Liver (tissue), 9 donors: ENCODE data around the gene GMPR2. TPM values are rescaled to one million over a fixed set of nuclear protein-coding genes. Genes with fewer than 3 reads are reported as not detected.
"Not testable (repeated sequence)": the region's sequence is repeated elsewhere in the genome, so short reads cannot be mapped to it uniquely, and the experiment has no call there.

Experiments
- DNase-seq: peaks from one replicate; pipeline ENCODE4 v3.0.0-alpha.2; 2017; ENCODE audit warnings: low spot score
- H3K27ac ChIP-seq, 2 donors: one replicate each; pipeline ENCODE4 v1.7.0; 2013; ENCODE audit warnings: inconsistent platforms in 2 of 2, low read length in 2 of 2, control low read depth in 1 of 2, low read depth in 1 of 2, mild to moderate bottlenecking in 1 of 2
- H3K27me3 ChIP-seq, 4 donors: one replicate each; pipeline versions ENCODE4 v1.6.1 to v1.7.0; 2013; ENCODE audit warnings: low read length in 3 of 4, inconsistent platforms in 1 of 4, mild to moderate bottlenecking in 1 of 4, moderate library complexity in 1 of 4; ENCODE audit not compliant: control insufficient read depth in 4 of 4, insufficient read depth in 4 of 4
- H3K36me3 ChIP-seq, 4 donors: one replicate each; pipeline versions ENCODE4 v1.6.1 to v1.7.0; 2013; ENCODE audit warnings: low read length in 3 of 4, mild to moderate bottlenecking in 3 of 4, low read depth in 1 of 4, moderate library complexity in 1 of 4; ENCODE audit not compliant: control insufficient read depth in 4 of 4, insufficient read depth in 3 of 4
- H3K4me1 ChIP-seq, 4 donors: one replicate each; pipeline versions ENCODE4 v1.6.1 to v1.7.0; 2013; ENCODE audit warnings: low read length in 3 of 4, mild to moderate bottlenecking in 3 of 4, moderate library complexity in 1 of 4; ENCODE audit not compliant: control insufficient read depth in 4 of 4, insufficient read depth in 4 of 4
- H3K4me3 ChIP-seq, 3 donors: one replicate each; pipeline versions ENCODE4 v1.6.1 to v1.7.0; 2013; ENCODE audit warnings: low read length in 3 of 3, control low read depth in 1 of 3, low read depth in 1 of 3, mild to moderate bottlenecking in 1 of 3
- H3K9ac ChIP-seq, 2 donors: one replicate each; pipeline ENCODE4 v1.7.0; 2013; ENCODE audit warnings: low read length in 2 of 2, mild to moderate bottlenecking in 2 of 2, moderate library complexity in 2 of 2, control low read depth in 1 of 2, low read depth in 1 of 2
- H3K9me3 ChIP-seq, 4 donors: one replicate each; pipeline versions ENCODE4 v1.6.1 to v1.7.0; 2013; ENCODE audit warnings: low read length in 3 of 4; ENCODE audit not compliant: control insufficient read depth in 4 of 4
- EGR1 ChIP-seq, 2 donors: IDR thresholded peaks; 2 replicates each; pipeline ENCODE4 v1.6.1; 2016 to 2018; ENCODE audit warnings: antibody characterized with exemption in 2 of 2, low read depth in 2 of 2
- FOXA2 ChIP-seq: IDR thresholded peaks from 2 replicates; pipeline ENCODE4 v1.6.1; 2016; ENCODE audit warnings: antibody characterized with exemption
- GABPA ChIP-seq, 2 donors: IDR thresholded peaks in 1 of 2; conservative IDR thresholded peaks in 1 of 2; 2 replicates each; pipeline ENCODE4 v1.6.1; 2016; ENCODE audit warnings: antibody characterized with exemption in 2 of 2, mild to moderate bottlenecking in 1 of 2, moderate library complexity in 1 of 2
- HNF4A ChIP-seq, 2 donors: conservative IDR thresholded peaks; 2 replicates each; pipeline ENCODE4 v1.6.1; 2016; ENCODE audit warnings: antibody characterized with exemption in 2 of 2, mild to moderate bottlenecking in 2 of 2
- HNF4G ChIP-seq: IDR thresholded peaks from 2 replicates; pipeline ENCODE4 v1.6.1; 2016; ENCODE audit warnings: antibody characterized with exemption
- JUND ChIP-seq, 2 donors: IDR thresholded peaks; 2 replicates each; pipeline ENCODE4 v1.6.1; 2016; ENCODE audit warnings: antibody characterized with exemption in 2 of 2
- MAX ChIP-seq: IDR thresholded peaks from 2 replicates; pipeline ENCODE4 v1.6.1; 2016; ENCODE audit warnings: antibody characterized with exemption
- NR2F2 ChIP-seq: IDR thresholded peaks from 2 replicates; pipeline ENCODE4 v1.6.1; 2016; ENCODE audit warnings: antibody characterized with exemption
- RAD21 ChIP-seq, 2 donors: IDR thresholded peaks; 2 replicates each; pipeline ENCODE4 v1.6.1; 2016; ENCODE audit warnings: antibody characterized with exemption in 2 of 2, mild to moderate bottlenecking in 2 of 2
- RXRA ChIP-seq, 2 donors: IDR thresholded peaks; 2 replicates each; pipeline ENCODE4 v1.6.1; 2017 to 2018; ENCODE audit warnings: antibody characterized with exemption in 2 of 2, mild to moderate bottlenecking in 1 of 2
- SP1 ChIP-seq: IDR thresholded peaks from 2 replicates; pipeline ENCODE4 v1.6.1; 2018; ENCODE audit warnings: antibody characterized with exemption, mild to moderate bottlenecking
- TAF1 ChIP-seq: conservative IDR thresholded peaks from 2 replicates; pipeline ENCODE4 v1.6.1; 2016; ENCODE audit warnings: antibody characterized with exemption, mild to moderate bottlenecking
- YY1 ChIP-seq: IDR thresholded peaks from 2 replicates; pipeline ENCODE4 v1.6.1; 2016; ENCODE audit warnings: antibody characterized with exemption, mild to moderate bottlenecking
- ZBTB33 ChIP-seq: IDR thresholded peaks from 2 replicates; pipeline ENCODE4 v1.6.1; 2016; ENCODE audit warnings: antibody characterized with exemption
- WGBS: extraction: QIAGEN DNeasy Blood & Tissue Kit; methylation state at CpG from one replicate; pipeline ENCODE4 v1.1.7; 2013; 5-methylcytosine and 5-hydroxymethylcytosine counted together
- polyA plus RNA-seq, 2 donors: library from polyadenylated mRNA; stranded (reverse) in 1 of 2; unstranded in 1 of 2; fragments of 200-250 nt in 1 of 2; fragments of >200 nt in 1 of 2; fragmentation: Nextera tagmentation in 1 of 2; extraction: Ambion mirVana in 1 of 2; gene quantifications; one replicate each; pipeline versions ENCODE4 v1.2.1 to v1.2.3, GENCODE V29; 2013 to 2015
- total RNA-seq, 2 donors: library from RNA; depleted of rRNA; stranded (reverse); fragments of >200 nt; gene quantifications; one replicate each; pipeline ENCODE4 v1.2.3, GENCODE V29; 2014
- TF ChIP-seq, protein P1 (sequence below): IDR thresholded peaks from 2 replicates; pipeline ENCODE4 v1.6.1; 2016; ENCODE audit warnings: antibody characterized with exemption, mild to moderate bottlenecking
- TF ChIP-seq, protein P2 (sequence below): IDR thresholded peaks from 2 replicates; pipeline ENCODE4 v1.6.1; 2016; ENCODE audit warnings: antibody characterized with exemption
- TF ChIP-seq, protein P3 (sequence below): fragments of 150-350 bp; IDR thresholded peaks from 2 replicates; pipeline ENCODE4 v1.5.1; 2017; ENCODE audit warnings: improper control_type of control experiment, low read depth, low read length; ENCODE audit not compliant: missing input control
- donor health status: healthy.
- donor health status: healthy.
- donor health status: healthy.
- donor health status: healthy.
- donor health status: healthy.

Gene GMPR2
- total and polyA plus RNA-seq, 4 donors: 28.6 to 42.7 (median 32.4) TPM

DNA sequence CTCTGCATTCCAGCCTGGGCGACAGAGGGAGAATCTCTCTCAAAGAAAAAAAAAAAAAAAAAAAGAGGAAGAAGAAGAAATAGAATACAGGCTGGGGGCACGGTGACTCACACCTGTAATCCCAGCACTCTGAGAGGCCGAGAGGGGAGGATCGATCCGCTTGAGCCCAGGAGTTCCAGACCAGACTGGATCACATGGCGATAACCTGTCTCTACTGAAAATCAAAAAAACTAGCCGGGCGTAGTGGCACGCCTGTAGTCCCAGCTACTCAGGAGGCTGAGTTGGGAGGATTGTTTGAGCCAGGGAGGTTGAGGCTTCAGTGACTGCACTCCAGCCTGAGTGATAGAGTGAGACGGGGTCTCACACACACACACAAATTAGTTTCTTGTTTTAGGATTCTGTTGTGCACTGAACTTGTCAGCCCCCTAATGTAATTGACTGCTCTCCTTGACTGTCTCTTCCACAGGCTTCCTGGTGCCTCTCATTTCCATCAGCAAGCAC is 10.7 kb downstream of the GMPR2 start:
- H3K4me3 ChIP-seq: peak overlapping the region in 1 of 3 donors; percentile 60
- H3K27me3 ChIP-seq: no peaks in the 10 kb centered on the region
- H3K36me3 ChIP-seq: peaks cover 5 to 26% (median 23%) of the 10 kb centered on the region in 4 donors
- H3K9me3 ChIP-seq: no peaks in the 10 kb centered on the region
- H3K9ac ChIP-seq: peak overlapping the region; percentile 56 to 92
- WGBS: 55% methylated on average over 10 of the region's 10 CpGs
- peak; percentile 34 for DNase-seq
- H3K4me1 ChIP-seq: peaks cover 10 to 47% (median 27%) of the 10 kb centered on the region in 4 donors
- peak overlapping the region; percentile 99 to 100 for H3K27ac ChIP-seq
- TF ChIP-seq EGR1 (IDR thresholded peaks at IDR 0.05; ENCODE audit: low read depth in 2 of 2) (no peak), TAF1 (no peak), NR2F2 (no peak), HNF4A (conservative IDR thresholded peaks at IDR 0.05) (no peak), SP1 (no peak), FOXA2 (no peak), RAD21 (IDR thresholded peaks at IDR 0.05) (no peak), MAX (no peak), JUND (IDR thresholded peaks at IDR 0.05) (no peak), RXRA (IDR thresholded peaks at IDR 0.05) (no peak), YY1 (no peak), ZBTB33 (no peak), HNF4G (no peak), GABPA (IDR thresholded peaks at IDR 0.05 in 1 of 2, conservative IDR thresholded peaks at IDR 0.05 in 1 of 2) (no peak)
- TF ChIP-seq, protein P1, sequence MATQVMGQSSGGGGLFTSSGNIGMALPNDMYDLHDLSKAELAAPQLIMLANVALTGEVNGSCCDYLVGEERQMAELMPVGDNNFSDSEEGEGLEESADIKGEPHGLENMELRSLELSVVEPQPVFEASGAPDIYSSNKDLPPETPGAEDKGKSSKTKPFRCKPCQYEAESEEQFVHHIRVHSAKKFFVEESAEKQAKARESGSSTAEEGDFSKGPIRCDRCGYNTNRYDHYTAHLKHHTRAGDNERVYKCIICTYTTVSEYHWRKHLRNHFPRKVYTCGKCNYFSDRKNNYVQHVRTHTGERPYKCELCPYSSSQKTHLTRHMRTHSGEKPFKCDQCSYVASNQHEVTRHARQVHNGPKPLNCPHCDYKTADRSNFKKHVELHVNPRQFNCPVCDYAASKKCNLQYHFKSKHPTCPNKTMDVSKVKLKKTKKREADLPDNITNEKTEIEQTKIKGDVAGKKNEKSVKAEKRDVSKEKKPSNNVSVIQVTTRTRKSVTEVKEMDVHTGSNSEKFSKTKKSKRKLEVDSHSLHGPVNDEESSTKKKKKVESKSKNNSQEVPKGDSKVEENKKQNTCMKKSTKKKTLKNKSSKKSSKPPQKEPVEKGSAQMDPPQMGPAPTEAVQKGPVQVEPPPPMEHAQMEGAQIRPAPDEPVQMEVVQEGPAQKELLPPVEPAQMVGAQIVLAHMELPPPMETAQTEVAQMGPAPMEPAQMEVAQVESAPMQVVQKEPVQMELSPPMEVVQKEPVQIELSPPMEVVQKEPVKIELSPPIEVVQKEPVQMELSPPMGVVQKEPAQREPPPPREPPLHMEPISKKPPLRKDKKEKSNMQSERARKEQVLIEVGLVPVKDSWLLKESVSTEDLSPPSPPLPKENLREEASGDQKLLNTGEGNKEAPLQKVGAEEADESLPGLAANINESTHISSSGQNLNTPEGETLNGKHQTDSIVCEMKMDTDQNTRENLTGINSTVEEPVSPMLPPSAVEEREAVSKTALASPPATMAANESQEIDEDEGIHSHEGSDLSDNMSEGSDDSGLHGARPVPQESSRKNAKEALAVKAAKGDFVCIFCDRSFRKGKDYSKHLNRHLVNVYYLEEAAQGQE: no peak
- TF ChIP-seq, protein P2, sequence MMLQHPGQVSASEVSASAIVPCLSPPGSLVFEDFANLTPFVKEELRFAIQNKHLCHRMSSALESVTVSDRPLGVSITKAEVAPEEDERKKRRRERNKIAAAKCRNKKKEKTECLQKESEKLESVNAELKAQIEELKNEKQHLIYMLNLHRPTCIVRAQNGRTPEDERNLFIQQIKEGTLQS: no peak
- TF ChIP-seq, protein P3, sequence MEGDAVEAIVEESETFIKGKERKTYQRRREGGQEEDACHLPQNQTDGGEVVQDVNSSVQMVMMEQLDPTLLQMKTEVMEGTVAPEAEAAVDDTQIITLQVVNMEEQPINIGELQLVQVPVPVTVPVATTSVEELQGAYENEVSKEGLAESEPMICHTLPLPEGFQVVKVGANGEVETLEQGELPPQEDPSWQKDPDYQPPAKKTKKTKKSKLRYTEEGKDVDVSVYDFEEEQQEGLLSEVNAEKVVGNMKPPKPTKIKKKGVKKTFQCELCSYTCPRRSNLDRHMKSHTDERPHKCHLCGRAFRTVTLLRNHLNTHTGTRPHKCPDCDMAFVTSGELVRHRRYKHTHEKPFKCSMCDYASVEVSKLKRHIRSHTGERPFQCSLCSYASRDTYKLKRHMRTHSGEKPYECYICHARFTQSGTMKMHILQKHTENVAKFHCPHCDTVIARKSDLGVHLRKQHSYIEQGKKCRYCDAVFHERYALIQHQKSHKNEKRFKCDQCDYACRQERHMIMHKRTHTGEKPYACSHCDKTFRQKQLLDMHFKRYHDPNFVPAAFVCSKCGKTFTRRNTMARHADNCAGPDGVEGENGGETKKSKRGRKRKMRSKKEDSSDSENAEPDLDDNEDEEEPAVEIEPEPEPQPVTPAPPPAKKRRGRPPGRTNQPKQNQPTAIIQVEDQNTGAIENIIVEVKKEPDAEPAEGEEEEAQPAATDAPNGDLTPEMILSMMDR: no peak

GRCh38 chr14:24245350-24245749 is 12.6 kb downstream of the GMPR2 start:
- not testable (repeated sequence) for H3K27me3 ChIP-seq, DNase-seq, H3K27ac ChIP-seq, H3K9ac ChIP-seq, H3K4me3 ChIP-seq, H3K36me3 ChIP-seq, H3K9me3 ChIP-seq
- peaks cover 10 to 32% (median 20%) of the 10 kb centered on the region in 4 donors for H3K4me1 ChIP-seq
- 95% methylated on average over 11 of the region's 11 CpGs for WGBS
